BE2C (cell line): ENCODE data around the gene SLC1A1.

Experiments
- DNase-seq: peaks from one replicate; pipeline ENCODE4 v3.0.0-alpha.2; 2020
- H3K27me3 ChIP-seq: fragments of 250-450 bp; sonication (Bioruptor Pico); 2 replicates; pipeline ENCODE4 v1.5.1; 2020; ENCODE audit warnings: mild to moderate bottlenecking
- H3K36me3 ChIP-seq: fragments of 250-450 bp; sonication (Bioruptor Pico); 2 replicates; pipeline ENCODE4 v1.5.1; 2020; ENCODE audit warnings: mild to moderate bottlenecking
- H3K4me1 ChIP-seq: fragments of 250-450 bp; sonication (Bioruptor Pico); 2 replicates; pipeline ENCODE4 v1.5.1; 2020
- H3K4me3 ChIP-seq: 2 replicates; pipeline ENCODE4 v1.5.1; 2011; ENCODE audit warnings: low read depth, low read length
- H3K9me3 ChIP-seq: fragments of 250-450 bp; sonication (Bioruptor Pico); 2 replicates; pipeline ENCODE4 v1.5.1; 2020
- TF ChIP-seq, protein P1 (sequence below): IDR thresholded peaks from 2 replicates; pipeline ENCODE4 v1.5.1; 2012; ENCODE audit warnings: mild to moderate bottlenecking, low read depth, low read length

Gene SLC1A1

DNA sequence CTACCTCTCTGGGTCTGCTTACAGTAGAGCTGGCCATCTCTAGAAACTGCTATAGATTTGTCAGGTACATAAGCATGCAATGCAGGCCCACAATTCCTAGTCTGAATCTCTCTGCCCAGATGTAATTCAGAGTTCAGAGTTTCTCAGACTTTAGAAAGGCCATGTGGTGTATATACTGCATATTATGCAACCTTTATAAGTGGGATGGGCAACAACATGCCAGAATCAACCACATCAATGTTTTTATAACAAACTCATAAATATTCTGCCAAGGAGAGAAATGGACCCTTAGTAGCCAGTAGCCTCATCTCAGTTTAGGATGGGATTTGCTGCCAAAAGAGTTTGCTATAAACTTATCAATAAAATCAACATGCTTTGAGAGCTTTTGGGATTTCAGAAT, 78.8 kb downstream of the SLC1A1 start:
- DNase-seq, result no peak
- TF ChIP-seq, protein P1, sequence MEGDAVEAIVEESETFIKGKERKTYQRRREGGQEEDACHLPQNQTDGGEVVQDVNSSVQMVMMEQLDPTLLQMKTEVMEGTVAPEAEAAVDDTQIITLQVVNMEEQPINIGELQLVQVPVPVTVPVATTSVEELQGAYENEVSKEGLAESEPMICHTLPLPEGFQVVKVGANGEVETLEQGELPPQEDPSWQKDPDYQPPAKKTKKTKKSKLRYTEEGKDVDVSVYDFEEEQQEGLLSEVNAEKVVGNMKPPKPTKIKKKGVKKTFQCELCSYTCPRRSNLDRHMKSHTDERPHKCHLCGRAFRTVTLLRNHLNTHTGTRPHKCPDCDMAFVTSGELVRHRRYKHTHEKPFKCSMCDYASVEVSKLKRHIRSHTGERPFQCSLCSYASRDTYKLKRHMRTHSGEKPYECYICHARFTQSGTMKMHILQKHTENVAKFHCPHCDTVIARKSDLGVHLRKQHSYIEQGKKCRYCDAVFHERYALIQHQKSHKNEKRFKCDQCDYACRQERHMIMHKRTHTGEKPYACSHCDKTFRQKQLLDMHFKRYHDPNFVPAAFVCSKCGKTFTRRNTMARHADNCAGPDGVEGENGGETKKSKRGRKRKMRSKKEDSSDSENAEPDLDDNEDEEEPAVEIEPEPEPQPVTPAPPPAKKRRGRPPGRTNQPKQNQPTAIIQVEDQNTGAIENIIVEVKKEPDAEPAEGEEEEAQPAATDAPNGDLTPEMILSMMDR, result no peak
- Histone ChIP-seq H3K4me3 (no peak overlapping the region), H3K27me3 (no peaks in the 10 kb centered on the region), H3K36me3 (no peaks in the 10 kb centered on the region), H3K4me1 (no peaks in the 10 kb centered on the region), H3K9me3 (no peaks in the 10 kb centered on the region)

DNA sequence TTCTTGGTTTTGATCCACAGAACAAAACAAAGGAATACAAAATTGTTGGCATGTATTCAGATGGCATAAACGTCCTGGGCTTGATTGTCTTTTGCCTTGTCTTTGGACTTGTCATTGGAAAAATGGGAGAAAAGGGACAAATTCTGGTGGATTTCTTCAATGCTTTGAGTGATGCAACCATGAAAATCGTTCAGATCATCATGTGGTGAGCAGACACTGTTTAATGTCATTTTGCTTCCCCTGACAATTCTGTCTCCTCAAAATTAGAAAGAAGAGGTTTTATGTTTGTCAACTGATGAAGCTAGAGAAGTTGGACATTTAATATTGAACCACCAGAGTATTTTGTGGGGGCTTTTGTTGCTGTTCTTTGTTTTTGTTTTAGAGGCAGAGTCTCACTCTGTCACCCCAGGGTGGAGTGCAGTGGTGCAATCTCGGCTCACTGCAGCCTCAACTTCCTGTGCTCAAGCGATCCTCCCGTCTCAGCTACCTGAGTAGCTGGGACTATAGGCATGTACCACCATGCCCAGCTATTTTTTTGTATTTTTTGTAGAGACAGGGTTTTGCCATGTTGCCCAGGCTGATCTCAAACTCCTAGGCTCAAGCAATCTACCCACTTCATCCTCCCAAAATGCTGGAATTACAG, 82.0 kb downstream of the SLC1A1 start:
- Histone ChIP-seq H3K27me3 (no peaks in the 10 kb centered on the region), H3K4me3 (no peak overlapping the region), H3K36me3 (no peaks in the 10 kb centered on the region), H3K4me1 (no peaks in the 10 kb centered on the region), H3K9me3 (no peaks in the 10 kb centered on the region)
- TF ChIP-seq, protein P1, result no peak
- DNase-seq, result no peak

DNA sequence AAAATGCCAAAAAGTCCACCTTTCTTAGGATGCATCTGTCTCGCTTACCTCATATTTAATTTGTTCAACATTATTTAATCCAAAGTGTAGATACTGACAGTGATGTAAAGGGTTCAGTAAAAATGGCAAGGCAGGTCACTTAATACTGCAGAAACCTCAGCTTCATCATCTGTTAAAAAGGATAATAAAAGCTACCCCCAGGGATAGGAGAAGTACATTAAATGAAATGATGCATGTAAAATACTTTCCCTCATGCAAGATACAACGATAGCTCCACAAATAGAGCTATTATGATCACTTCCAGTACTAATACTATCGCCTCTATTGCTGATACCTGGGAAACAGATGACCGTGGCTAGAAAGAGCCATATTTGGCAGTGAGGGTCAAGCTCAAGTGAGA, 82.9 kb downstream of the SLC1A1 start:
- H3K27me3 ChIP-seq, result no peaks in the 10 kb centered on the region
- no peak overlapping the region for H3K4me3 ChIP-seq
- no peak for DNase-seq
- H3K36me3 ChIP-seq, result no peaks in the 10 kb centered on the region
- TF ChIP-seq, protein P1, result no peak
- no peaks in the 10 kb centered on the region for H3K4me1 ChIP-seq
- no peaks in the 10 kb centered on the region for H3K9me3 ChIP-seq

DNA sequence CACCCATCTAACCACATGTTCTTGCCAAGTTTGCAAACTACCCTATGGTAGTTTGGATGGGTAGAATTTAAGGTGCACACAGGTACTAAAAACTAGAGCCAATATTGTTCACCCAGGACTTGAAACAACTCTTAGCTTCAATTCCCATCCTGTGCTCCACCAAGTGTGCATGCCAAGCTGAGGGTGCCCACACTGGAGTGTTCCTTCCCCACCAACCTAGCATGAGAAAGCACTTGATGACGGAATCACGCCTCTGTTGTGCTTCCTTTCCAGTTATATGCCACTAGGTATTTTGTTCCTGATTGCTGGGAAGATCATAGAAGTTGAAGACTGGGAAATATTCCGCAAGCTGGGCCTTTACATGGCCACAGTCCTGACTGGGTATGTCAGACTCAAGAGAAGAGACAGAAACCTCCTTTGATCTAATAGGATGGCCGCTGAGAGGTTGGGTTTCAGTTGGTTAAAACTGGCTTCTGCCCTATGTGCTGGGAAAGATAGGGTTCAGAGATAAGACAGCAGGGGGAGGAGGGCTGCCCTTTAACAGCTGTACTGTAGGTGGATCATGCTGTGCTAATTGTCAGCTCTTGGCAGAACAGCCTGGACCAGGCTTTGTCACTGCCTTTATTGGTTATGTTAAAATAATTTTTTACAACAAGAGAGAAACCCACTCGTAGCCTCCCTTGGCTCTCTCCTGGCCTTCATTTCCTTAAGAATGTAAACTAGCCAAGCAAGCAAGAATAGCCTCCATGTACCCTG, 83.5 kb downstream of the SLC1A1 start:
- no peaks in the 10 kb centered on the region for H3K36me3 ChIP-seq
- no peaks in the 10 kb centered on the region for H3K27me3 ChIP-seq
- H3K4me3 ChIP-seq, result no peak overlapping the region
- no peaks in the 10 kb centered on the region for H3K4me1 ChIP-seq
- no peak for DNase-seq
- TF ChIP-seq, protein P1, result no peak
- H3K9me3 ChIP-seq, result no peaks in the 10 kb centered on the region

DNA sequence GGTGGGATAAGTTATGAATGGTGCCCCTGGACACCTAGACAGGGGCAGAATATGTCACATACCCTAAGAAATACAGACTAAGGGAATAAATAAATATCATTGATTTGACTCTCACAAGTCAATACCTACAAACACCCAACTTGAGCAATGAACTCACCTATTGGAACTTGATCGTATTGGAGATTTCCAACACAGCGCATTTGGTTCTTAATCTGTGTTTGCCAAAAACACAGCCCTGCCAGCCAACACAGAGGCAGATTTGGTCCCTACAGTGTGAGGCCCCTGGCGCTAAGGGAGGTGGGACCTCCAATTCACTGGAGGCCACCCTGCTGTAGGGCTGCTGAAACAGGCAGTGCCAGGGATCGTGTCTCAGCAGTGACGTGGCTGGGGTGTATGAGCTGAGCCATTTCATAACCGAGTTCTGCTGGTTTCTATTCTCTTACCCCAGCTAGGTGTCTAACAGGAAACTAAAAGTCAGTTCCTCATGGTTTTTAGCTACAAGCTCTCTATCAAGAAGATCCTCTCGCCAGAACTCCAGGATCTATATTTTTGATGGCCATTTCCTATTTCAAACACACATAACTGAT, 84.5 kb downstream of the SLC1A1 start:
- no peak for DNase-seq
- TF ChIP-seq, protein P1, result no peak
- H3K36me3 ChIP-seq, result no peaks in the 10 kb centered on the region

DNA sequence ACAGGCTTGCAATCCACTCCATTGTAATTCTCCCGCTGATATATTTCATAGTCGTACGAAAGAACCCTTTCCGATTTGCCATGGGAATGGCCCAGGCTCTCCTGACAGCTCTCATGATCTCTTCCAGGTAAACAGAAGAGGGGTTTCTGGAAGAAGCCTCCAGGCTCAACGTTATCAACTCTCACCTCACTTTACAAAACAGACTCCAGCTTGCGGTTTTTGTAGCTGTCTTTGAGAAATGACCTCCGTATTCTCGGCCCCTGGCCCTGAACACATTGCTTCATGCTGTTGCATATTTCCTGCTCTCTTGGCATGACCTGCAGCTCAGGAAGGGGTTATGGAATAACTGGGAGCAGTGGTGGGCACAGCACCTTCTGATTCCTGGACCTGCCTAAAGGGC, 85.7 kb downstream of the SLC1A1 start:
- Histone ChIP-seq H3K36me3 (no peaks in the 10 kb centered on the region), H3K9me3 (no peaks in the 10 kb centered on the region), H3K27me3 (no peaks in the 10 kb centered on the region), H3K4me1 (no peaks in the 10 kb centered on the region), H3K4me3 (no peak overlapping the region)
- TF ChIP-seq, protein P1, result no peak
- no peak for DNase-seq

More for the DNA sequence above, 84.5 kb downstream of the SLC1A1 start:
- no peaks in the 10 kb centered on the region for H3K27me3 ChIP-seq
- H3K4me3 ChIP-seq, result no peak overlapping the region
- H3K4me1 ChIP-seq, result no peaks in the 10 kb centered on the region
- H3K9me3 ChIP-seq, result no peaks in the 10 kb centered on the region
